LNCAP (cell line): ENCODE measurements around the gene HYCC2.

ENCODE experiments used
- TF ChIP-seq, protein P1 (sequence below): fragments of 450-650 bp; IDR thresholded peaks from 2 replicates; pipeline ENCODE4 v1.5.1; 2017; ENCODE audit warnings: mild to moderate bottlenecking

The HYCC2 gene

DNA sequence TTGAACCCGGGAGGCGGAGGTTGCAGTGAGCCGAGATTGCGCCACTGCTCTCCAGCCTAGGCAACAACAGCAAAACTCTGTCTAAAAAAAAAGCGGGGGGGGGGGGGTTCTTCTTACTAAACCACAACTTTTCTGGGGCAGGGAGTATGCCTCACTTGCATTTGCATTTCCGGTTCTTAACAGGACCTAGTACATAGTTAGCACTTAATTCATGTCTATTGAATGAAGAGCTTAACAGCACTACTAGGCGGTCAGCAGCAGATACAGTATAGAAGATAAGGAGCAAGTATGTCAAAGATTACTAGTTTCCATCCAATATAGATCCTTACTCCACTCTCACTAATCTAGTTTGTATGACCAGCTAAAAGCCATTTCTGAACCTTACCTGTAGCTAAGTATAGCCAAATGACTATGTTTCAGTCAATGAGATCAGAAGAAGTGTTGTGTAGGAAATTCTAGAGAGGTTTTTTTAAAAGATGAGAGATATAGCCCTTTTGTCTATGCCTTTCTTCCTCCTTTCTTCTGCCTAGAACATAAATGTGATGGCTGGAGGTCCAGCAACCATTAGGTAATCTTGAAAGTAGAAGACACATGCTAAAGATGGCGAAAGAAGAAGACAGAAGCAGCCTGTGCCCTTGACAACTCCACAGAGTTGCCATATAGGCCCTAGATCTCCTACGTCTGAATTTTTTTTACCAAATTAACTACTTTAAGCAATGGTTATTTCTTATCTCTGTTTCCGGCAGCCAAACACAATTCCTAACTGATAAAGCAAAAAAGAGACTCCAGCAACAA lies 11.3 kb downstream of the HYCC2 start:
- TF ChIP-seq, protein P1, sequence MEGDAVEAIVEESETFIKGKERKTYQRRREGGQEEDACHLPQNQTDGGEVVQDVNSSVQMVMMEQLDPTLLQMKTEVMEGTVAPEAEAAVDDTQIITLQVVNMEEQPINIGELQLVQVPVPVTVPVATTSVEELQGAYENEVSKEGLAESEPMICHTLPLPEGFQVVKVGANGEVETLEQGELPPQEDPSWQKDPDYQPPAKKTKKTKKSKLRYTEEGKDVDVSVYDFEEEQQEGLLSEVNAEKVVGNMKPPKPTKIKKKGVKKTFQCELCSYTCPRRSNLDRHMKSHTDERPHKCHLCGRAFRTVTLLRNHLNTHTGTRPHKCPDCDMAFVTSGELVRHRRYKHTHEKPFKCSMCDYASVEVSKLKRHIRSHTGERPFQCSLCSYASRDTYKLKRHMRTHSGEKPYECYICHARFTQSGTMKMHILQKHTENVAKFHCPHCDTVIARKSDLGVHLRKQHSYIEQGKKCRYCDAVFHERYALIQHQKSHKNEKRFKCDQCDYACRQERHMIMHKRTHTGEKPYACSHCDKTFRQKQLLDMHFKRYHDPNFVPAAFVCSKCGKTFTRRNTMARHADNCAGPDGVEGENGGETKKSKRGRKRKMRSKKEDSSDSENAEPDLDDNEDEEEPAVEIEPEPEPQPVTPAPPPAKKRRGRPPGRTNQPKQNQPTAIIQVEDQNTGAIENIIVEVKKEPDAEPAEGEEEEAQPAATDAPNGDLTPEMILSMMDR: no peak

DNA sequence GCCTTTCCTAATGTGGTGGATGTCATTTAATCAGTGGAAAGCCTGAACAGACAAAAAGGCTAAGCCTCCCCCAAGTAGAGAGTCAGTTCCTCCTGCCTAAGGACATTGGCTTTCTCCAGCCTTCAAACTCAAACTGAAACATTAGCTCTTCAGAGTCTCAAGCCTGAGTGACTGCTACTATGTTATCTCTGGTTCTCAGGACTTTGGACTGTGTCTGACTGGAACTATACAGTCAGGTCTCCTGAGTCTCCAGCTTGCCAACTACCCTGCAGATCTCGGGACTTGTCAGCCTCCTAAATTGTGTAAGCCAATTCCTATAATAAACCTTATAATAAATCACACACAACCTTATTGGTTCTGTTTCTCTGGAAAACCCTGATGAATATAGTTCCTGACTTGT lies 12.6 kb downstream of the HYCC2 start:
- TF ChIP-seq, protein P1: no peak

DNA sequence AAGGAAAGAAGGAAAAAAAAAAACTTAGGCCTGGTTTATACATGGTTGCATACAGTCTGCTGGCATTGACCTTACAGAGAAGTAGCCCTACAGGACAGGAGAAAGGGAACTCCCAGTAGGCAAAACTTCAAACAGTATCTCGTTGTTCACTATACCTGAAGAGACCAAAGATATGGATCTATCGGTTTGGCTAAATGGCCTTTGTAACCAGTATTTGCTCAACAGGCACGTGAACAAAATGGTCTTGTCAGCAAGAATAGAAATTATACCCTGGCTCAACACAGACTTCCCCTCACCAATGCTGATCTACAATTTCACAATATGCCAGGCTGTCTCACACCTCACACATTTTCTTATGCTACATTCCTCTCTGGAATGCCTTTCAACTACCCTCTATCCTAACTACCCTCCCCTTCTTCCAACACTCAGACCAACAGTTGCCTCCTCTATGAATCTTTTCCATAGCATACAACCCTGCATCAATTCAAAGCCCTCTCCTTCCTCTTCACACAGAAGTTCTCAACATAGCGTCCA lies 13.7 kb downstream of the HYCC2 start:
- TF ChIP-seq, protein P1: no peak

DNA sequence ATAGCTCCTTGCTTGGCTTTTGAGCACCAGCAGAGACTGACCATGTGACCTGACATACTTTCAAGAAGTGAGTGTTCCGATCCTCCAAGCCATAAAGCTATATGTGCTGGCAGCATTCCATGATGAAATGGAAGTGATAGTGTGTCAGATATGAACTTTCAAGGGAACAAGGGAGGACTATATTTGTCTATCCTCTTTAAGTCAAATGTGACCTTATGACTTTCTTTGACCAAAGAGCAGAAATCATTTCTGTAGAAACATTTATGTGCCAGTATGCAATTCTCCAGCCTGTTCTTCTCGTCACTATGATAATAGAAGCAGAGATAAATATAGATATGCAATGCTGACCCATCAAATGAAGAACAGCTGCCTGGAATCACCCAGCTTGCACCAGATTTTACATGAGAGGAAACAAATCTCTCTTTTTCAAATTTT lies 14.4 kb downstream of the HYCC2 start:
- TF ChIP-seq, protein P1: no peak

DNA sequence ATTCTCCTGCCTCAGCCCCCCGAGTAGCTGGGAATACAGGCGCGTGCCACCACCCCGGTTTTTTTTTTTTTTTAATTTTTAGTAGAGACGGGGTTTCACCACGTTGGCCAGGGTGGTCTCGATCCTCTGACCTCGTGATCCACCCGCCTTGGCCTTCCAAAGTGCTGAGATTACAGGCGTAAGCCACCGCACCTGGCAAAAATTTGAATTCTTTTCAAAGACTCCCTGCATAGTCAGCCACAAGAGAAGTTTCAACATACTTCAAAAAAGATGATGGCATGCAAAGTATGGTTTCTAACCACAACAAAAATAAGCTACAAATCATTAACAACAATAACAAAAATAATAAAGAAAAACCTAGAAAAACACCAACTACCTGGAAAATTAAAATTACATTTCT lies 22.0 kb downstream of the HYCC2 start:
- TF ChIP-seq, protein P1: no peak

DNA sequence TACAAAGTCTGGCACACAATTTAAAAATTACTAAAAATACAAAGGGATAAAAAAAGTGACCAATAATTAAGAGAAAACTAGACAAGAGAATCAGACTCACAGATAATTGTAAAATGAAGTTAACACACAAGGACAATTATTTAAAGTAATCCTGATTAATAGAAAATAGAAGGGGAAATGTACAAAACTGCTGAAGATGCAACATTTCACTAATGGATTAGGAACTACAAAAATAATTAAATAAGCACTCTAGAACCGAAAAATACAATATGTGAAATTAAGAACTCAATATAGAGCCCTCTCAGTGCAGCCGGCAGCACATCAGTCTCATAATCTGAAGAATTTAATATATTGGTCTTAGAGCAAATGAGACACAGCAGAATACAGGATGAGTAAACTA lies 24.6 kb downstream of the HYCC2 start:
- TF ChIP-seq, protein P1: no peak

DNA sequence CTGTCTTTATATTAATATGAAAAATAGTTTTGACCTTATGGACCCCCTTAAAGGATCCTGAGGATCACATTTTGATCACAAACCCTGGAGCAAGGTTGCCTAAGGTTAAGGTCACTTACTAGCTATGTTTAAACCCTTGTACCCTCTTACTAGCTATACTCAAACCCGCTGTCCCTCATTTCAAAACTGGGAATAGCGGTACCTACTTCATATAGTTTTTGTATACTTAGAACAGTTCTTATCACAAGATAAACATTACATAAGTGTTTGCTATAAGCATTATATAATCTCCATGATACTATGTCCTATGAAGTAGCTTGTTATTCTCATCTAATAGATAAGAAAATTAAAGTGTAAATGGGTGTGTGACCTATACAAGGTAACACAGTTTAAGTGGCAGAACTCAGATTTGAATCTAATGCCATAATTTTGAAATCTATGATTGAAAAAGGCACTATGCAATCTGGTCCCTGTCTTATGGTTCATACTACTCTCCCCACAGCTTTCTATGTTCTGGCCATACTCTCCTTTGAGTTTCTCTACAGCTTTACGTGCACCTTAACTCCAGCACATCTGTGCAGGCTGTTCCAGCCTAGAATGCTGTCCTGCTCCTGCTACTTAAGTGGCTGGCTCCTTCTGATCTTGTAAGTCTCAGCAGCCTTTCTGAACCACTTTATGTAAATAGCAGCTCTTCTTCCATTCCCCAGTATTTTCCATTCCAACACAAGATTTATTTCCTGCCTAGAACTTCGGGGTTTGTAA lies 30.4 kb downstream of the HYCC2 start:
- TF ChIP-seq, protein P1: no peak
